ENCODE results near the gene MPPE1. TPM values are rescaled to one million over a fixed set of nuclear protein-coding genes. Genes with fewer than 3 reads are reported as not detected.

Gene MPPE1
- 62.0 and 65.4 TPM in 2 replicates for total RNA-seq (2013; cell fraction: nucleolus; rRNA removed)
- 24.9 and 26.4 TPM in 2 replicates for total RNA-seq (2014; rRNA removed)
- total RNA-seq (2014; rRNA removed; fragmentation: Illumina TruSeq; extraction: Trizol) = 14.5 and 17.5 TPM in 2 replicates
- 24.0 and 31.5 TPM in 2 replicates for total RNA-seq (2021)
- polyA plus RNA-seq (2011; ENCODE audit: low read depth) = 12.3 TPM
- polyA plus RNA-seq (2011; rRNA removed) = 32.3 and 33.5 TPM in 2 replicates
- polyA plus RNA-seq (2011; cell fraction: cytosol; rRNA removed) = 16.8 and 24.6 TPM in 2 replicates
- polyA plus RNA-seq (2011; cell fraction: nucleus; rRNA removed) = 75.7 and 80.6 TPM in 2 replicates
- 14.2 and 17.6 TPM in 2 replicates for polyA plus RNA-seq (2012)
- polyA plus RNA-seq (2014; fragmentation: Illumina TruSeq; extraction: Trizol) = 18.6 and 19.5 TPM in 2 replicates
- polyA plus RNA-seq (2014; fragmentation: Nextera tagmentation; extraction: Ambion mirVana) = 10 to 100 TPM; 13.8 to 15.6 TPM
- polyA plus RNA-seq (2014; rRNA removed) = 27.7 and 33.6 TPM in 2 replicates
- 10 to 100 TPM; 30.3 to 34.5 TPM for polyA plus RNA-seq (2016; fragmentation: Nextera tagmentation; extraction: Ambion mirVana)
- 22.8 and 26.5 TPM in 2 replicates for polyA minus RNA-seq (2011; rRNA and poly(A)+ RNA removed)
- polyA minus RNA-seq (2011; cell fraction: cytosol; rRNA and poly(A)+ RNA removed) = 7.2 and 12.5 TPM in 2 replicates
- polyA minus RNA-seq (2011; cell fraction: nucleus; rRNA and poly(A)+ RNA removed) = 21.8 and 43.2 TPM in 2 replicates
- Bru-seq, nascent RNA = percentile 75 among the genes with signal in this experiment
- percentile 73 among the genes with signal in this experiment for BruChase-seq, experiment 1, labeled RNA remaining after a 6-hour chase
- BruChase-seq, experiment 2, labeled RNA remaining after a 2-hour chase = percentile 75 among the genes with signal in this experiment
- long read RNA-seq, experiment 1, full-length matches to known transcripts = 7 of 13 reads
- long read RNA-seq, experiment 1, partial matches to known transcripts = 0 of 13 reads
- long read RNA-seq, experiment 1, other reads (novel, unspliced or antisense) = 6 of 13 reads
- long read RNA-seq, experiment 2, full-length matches to known transcripts = 37 of 126 reads
- long read RNA-seq, experiment 2, partial matches to known transcripts = 4 of 126 reads
- long read RNA-seq, experiment 2, other reads (novel, unspliced or antisense) = 85 of 126 reads

- BruUV-seq (replicated peaks) = TSS peak; percentile 94
- RAD21 ChIA-PET (ENCODE audit: unreplicated experiment) = no interaction called here
- TF ChIP-seq IKZF1 (conservative IDR thresholded peaks at IDR 0.05) (peak; percentile 90), MAX (IDR thresholded peaks at IDR 0.05; ENCODE audit: low read depth, low read length) (no peak), SREBF2 (IDR thresholded peaks at IDR 0.05; ENCODE audit: low read length) (no peak), CREB1 (IDR thresholded peaks at IDR 0.05; ENCODE audit: low read depth) (peak; percentile 39), SMC3 (IDR thresholded peaks at IDR 0.05; ENCODE audit: borderline replicate concordance, low read length) (no peak), SMARCA5 (IDR thresholded peaks at IDR 0.05) (no peak), NFIC (IDR thresholded peaks at IDR 0.05; ENCODE audit: low read depth, low read length) (no peak), TARDBP (IDR thresholded peaks at IDR 0.05; ENCODE audit: borderline replicate concordance) (no peak), EZH2 (IDR thresholded peaks at IDR 0.05; ENCODE audit: borderline replicate concordance, control insufficient read depth, low read depth, low read length) (no peak), PML (IDR thresholded peaks at IDR 0.05; ENCODE audit: low read length) (peak; percentile 88), NR2F1 (conservative IDR thresholded peaks at IDR 0.05) (peak; percentile 86), ZNF217 (IDR thresholded peaks at IDR 0.05) (no peak), POLR2AphosphoS5 (IDR thresholded peaks at IDR 0.05; ENCODE audit: low read length) (peak; percentile 89), PAX8 (IDR thresholded peaks at IDR 0.05) (no peak), IRF4 (IDR thresholded peaks at IDR 0.05; ENCODE audit: low read depth, low read length) (peak; percentile 9; the same call in 1 of the 2 replicates)
- TF ChIP-seq, protein P1, sequence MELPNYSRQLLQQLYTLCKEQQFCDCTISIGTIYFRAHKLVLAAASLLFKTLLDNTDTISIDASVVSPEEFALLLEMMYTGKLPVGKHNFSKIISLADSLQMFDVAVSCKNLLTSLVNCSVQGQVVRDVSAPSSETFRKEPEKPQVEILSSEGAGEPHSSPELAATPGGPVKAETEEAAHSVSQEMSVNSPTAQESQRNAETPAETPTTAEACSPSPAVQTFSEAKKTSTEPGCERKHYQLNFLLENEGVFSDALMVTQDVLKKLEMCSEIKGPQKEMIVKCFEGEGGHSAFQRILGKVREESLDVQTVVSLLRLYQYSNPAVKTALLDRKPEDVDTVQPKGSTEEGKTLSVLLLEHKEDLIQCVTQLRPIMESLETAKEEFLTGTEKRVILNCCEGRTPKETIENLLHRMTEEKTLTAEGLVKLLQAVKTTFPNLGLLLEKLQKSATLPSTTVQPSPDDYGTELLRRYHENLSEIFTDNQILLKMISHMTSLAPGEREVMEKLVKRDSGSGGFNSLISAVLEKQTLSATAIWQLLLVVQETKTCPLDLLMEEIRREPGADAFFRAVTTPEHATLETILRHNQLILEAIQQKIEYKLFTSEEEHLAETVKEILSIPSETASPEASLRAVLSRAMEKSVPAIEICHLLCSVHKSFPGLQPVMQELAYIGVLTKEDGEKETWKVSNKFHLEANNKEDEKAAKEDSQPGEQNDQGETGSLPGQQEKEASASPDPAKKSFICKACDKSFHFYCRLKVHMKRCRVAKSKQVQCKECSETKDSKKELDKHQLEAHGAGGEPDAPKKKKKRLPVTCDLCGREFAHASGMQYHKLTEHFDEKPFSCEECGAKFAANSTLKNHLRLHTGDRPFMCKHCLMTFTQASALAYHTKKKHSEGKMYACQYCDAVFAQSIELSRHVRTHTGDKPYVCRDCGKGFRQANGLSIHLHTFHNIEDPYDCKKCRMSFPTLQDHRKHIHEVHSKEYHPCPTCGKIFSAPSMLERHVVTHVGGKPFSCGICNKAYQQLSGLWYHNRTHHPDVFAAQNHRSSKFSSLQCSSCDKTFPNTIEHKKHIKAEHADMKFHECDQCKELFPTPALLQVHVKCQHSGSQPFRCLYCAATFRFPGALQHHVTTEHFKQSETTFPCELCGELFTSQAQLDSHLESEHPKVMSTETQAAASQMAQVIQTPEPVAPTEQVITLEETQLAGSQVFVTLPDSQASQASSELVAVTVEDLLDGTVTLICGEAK (IDR thresholded peaks at IDR 0.05; ENCODE audit: borderline replicate concordance) = peak; percentile 76
These were observed at the start of gene MPPE1 for GRCh38 chr18:11908182-11909060. TSS of gene MPPE1 (minus strand) at chr18:11908317. CDS start at chr18:11897264, 11,053 bp downstream.

More at GRCh38 chr18:11908182-11909060, at the start of gene MPPE1:
- in situ Hi-C loops (cut with MboI) (no loop called here), intact Hi-C loops (cut with micrococcal nuclease; ENCODE audit: unreplicated experiment) (loop anchor here (5.0 kb wide), 1 partner anchor 56 kb away; the partner anchor contains the start of gene CHMP1B)
- Histone ChIP-seq H3K9ac (ENCODE audit: control insufficient read depth, insufficient read depth, low read length) (peak within 1 kb of the TSS; percentile 86), H3K4me2 (ENCODE audit: control insufficient read depth, insufficient read depth) (peak within 1 kb of the TSS; percentile 74), H3K36me3 (ENCODE audit: control insufficient read depth in 2 of 2, insufficient read depth in 2 of 2, low read length in 1 of 2) (no peaks in the 10 kb centered on the region), H4K20me1 (ENCODE audit: control insufficient read depth, insufficient read depth) (no peaks in the 10 kb centered on the region), H3K9me3 (replicated peaks; ENCODE audit: control insufficient read depth, insufficient read depth, low read length) (no peaks in the 10 kb centered on the region), H3K79me2 (ENCODE audit: control insufficient read depth, insufficient read depth, low read length) (peaks cover 13% of the 10 kb centered on the region), H3K4me3 (peak within 1 kb of the TSS; percentile 88), H3K4me1 (ENCODE audit: control insufficient read depth, insufficient read depth, low read length) (peaks cover 5% of the 10 kb centered on the region), H2AFZ (ENCODE audit: control insufficient read depth, low read depth, low read length) (peak within 1 kb of the TSS; percentile 94), H3K27me3 (replicated peaks in 1 of 2; ENCODE audit: control insufficient read depth in 2 of 2, insufficient read depth in 2 of 2, low read length in 1 of 2) (no peaks in the 10 kb centered on the region), H3K27ac (ENCODE audit: control insufficient read depth, insufficient read depth) (peak within 1 kb of the TSS; percentile 95)
- FAIRE-seq (peak; percentile 84), DNase-seq (ENCODE audit: low read depth, low spot score) (peak; percentile 38), ATAC-seq (peak; percentile 92)
- ChIA-PET POLR2A (interaction anchor here (1.7 kb wide), 1 partner anchor 13 kb away, joined by 4 read pairs; no protein-coding TSS in a partner anchor), SMC1A (ENCODE audit: uncharacterized antibody, unreplicated experiment) (interaction anchor here (1.3 kb wide), 1 partner anchor 13 kb away, joined by 5 read pairs; no protein-coding TSS in a partner anchor), CTCF (interaction anchor here (0.9 kb wide), 1 partner anchor 58 kb away, joined by 3 read pairs; no protein-coding TSS in a partner anchor)
- WGBS (ENCODE audit: insufficient coverage, insufficient replicate concordance, low lambda C conversion rate, missing lambda C conversion rate) = under 1% methylated on average over 94 of the region's 106 CpGs

Data from GM12878 (cell line).